NCI-H748 treated with DMSO at 0.1 percent for 48 hours (cell line): ENCODE data around the gene C7orf57.
A peak's percentile ranks its signal among the peaks of the same experiment; 100 is the strongest.

ENCODE experiments used
- DNase-seq: peaks from one replicate; lab custom pipeline; 2025; lab: John Stamatoyannopoulos, UW

C7orf57 gene

DNA sequence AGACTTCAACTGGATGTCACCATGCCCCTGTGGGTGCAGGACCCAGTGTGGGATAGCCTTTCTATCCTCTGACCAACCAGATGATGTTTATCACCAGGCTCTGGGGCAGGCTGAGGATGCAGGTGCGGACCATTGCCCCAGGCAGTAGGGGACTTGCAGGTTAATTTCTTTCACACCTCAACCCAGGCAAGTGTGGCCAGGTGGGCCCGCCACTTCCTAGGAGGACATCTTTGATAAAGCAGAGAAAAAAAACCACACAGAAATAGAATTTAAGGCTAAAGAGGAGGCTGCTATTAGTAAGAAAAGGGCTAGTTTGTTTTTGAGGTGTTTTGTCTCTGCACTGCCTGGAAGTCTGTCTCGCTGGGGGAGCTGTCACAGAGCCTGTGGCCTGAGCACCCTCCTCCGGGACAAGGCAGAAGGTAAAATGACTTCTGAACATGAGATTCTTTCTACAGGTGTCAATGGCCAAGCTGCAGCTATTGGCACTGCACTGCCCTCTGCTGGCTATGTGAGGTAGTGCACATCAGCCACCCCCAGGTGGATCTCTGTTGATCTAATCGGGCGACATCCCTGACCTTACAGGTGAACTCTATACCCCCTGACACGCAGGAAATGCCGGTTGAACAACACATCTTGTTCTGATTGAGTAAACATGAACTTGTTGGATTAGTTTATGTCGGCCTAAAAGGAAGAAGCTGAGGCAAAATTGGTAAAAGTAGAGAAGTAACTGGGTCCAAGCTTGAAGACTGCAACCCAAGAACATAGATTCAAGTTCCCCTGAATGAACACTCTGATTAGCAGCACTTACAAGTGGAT lies 74.7 kb downstream of the C7orf57 start:
- DNase-seq: peak; percentile 25

DNA sequence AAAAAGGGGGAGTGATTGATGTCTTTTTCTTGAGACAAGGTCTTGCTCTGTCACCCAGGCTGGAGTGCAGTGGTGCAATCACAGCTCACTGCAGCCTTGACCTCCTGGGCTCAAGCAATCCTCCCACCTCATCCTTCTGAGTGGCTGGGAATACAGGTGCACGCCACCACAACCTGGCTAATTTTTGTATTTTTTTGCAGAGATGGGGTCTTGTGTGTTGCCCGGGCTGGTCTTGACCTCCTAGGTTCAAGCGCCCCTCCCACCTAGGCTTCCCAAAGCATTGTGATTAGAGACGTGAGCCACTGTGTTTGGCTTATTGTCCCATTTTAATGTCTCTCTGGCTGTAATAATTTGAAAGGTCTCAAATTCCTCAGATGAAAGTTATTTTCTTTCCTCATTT lies 75.5 kb downstream of the C7orf57 start:
- DNase-seq: no peak
